Measurements from ENCODE around the gene ADAM12. TPM values are rescaled to one million over a fixed set of nuclear protein-coding genes. Genes with fewer than 3 reads are reported as not detected.

The ADAM12 gene
- total RNA-seq, 1 experiment from 2014 or later = 0.24 TPM

DNA sequence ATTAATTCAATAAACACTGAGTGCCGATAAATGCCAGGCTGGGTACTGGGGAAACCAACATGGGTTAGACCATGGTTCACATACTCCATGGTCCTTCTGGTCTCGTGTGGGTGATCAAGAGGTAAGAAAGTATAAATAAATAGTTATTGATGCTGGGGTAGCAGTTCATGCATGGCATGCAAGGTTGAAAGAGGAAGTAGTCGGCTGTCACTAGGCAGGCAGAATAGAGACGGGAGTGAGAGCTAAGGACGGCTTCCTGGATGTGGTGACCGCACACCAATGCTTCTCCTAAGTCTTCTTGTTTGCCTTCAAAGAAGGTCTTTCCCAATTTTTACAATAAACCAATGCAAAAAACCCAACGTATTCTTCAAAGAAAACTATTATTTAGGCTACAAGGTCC, 208.6 kb downstream of the ADAM12 start:
- TF ChIP-seq, protein P1, sequence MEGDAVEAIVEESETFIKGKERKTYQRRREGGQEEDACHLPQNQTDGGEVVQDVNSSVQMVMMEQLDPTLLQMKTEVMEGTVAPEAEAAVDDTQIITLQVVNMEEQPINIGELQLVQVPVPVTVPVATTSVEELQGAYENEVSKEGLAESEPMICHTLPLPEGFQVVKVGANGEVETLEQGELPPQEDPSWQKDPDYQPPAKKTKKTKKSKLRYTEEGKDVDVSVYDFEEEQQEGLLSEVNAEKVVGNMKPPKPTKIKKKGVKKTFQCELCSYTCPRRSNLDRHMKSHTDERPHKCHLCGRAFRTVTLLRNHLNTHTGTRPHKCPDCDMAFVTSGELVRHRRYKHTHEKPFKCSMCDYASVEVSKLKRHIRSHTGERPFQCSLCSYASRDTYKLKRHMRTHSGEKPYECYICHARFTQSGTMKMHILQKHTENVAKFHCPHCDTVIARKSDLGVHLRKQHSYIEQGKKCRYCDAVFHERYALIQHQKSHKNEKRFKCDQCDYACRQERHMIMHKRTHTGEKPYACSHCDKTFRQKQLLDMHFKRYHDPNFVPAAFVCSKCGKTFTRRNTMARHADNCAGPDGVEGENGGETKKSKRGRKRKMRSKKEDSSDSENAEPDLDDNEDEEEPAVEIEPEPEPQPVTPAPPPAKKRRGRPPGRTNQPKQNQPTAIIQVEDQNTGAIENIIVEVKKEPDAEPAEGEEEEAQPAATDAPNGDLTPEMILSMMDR (conservative IDR thresholded peaks at IDR 0.05) = no peak
- no peak overlapping the region for H2BK5ac ChIP-seq (ENCODE audit: insufficient read length, low read length)
- H3K4me1 Mint-ChIP-seq = peaks cover 43 to 51% of the 10 kb centered on the region in 2 experiments
- no peak overlapping the region for H3K9ac ChIP-seq (ENCODE audit: extremely low read depth, insufficient read length, low read length)
- H3K9me3 ChIP-seq (ENCODE audit: control insufficient read depth, low read depth, low read length) = no peaks in the 10 kb centered on the region
- H4K91ac ChIP-seq (ENCODE audit: insufficient read length, low read depth, low read length) = no peak overlapping the region
- no peak overlapping the region for H3K4me3 Mint-ChIP-seq
- no peak overlapping the region for H3K27ac ChIP-seq (ENCODE audit: insufficient read length, low read depth, low read length)
- no peak overlapping the region for H3K18ac ChIP-seq (ENCODE audit: insufficient read length, low read depth, low read length)
- H3K79me2 ChIP-seq (ENCODE audit: insufficient read depth, low read length) = no peaks in the 10 kb centered on the region
- no peak overlapping the region for H3K14ac ChIP-seq (ENCODE audit: insufficient read depth, low read length)
- no peaks in the 10 kb centered on the region for H3K27me3 ChIP-seq (ENCODE audit: insufficient read depth, low read length)
- H3K23me2 ChIP-seq (ENCODE audit: insufficient read length, low read depth, low read length, poor library complexity, severe bottlenecking) = no peaks in the 10 kb centered on the region
- no peaks in the 10 kb centered on the region for H3K9me3 Mint-ChIP-seq
- H2BK15ac ChIP-seq (ENCODE audit: low read depth, low read length) = no peak overlapping the region
- H3K4me1 ChIP-seq (ENCODE audit: insufficient read depth, low read length) = peaks cover 5% of the 10 kb centered on the region; the same call in 1 of the 2 replicates
- H2BK120ac ChIP-seq (ENCODE audit: low read depth, low read length, poor library complexity, severe bottlenecking) = no peak overlapping the region
- DNase-seq = no peak
- no peaks in the 10 kb centered on the region for H3K36me3 Mint-ChIP-seq (ENCODE audit: insufficient read depth in 1 of 3, low read depth in 3 of 3)
- no peak overlapping the region for H3K56ac ChIP-seq (ENCODE audit: insufficient read length, low read depth, low read length)
- H2BK12ac ChIP-seq (ENCODE audit: insufficient read length, low read depth, low read length) = no peak overlapping the region
- no peak overlapping the region for H2AK5ac ChIP-seq (ENCODE audit: insufficient read length, low read length)
- WGBS (ENCODE audit: extremely low coverage, insufficient read length, low lambda C conversion rate) = no CpG with 5 or more reads among the region's 7 CpGs
- H3K4ac ChIP-seq (ENCODE audit: low read depth, low read length) = no peak overlapping the region
- no peak overlapping the region for H3K4me2 ChIP-seq (ENCODE audit: insufficient read depth, insufficient read length, low read length)
- no peak overlapping the region for H3K27ac Mint-ChIP-seq
- H3K27me3 Mint-ChIP-seq (ENCODE audit: low read depth) = no peaks in the 10 kb centered on the region
- no peak overlapping the region for H2AFZ ChIP-seq (ENCODE audit: low read length)
- no peak overlapping the region for H2BK20ac ChIP-seq (ENCODE audit: low read depth, low read length, poor library complexity, severe bottlenecking)
- H3K23ac ChIP-seq (ENCODE audit: insufficient read length, low read depth, low read length) = no peak overlapping the region
- no peak overlapping the region for H4K5ac ChIP-seq (ENCODE audit: insufficient read length, low read depth, low read length)
- H4K20me1 ChIP-seq (ENCODE audit: control insufficient read depth, insufficient read depth, insufficient read length) = no peaks in the 10 kb centered on the region
- H3T11ph ChIP-seq (ENCODE audit: low read length) = no peak overlapping the region
- no peaks in the 10 kb centered on the region for H3K79me1 ChIP-seq (ENCODE audit: insufficient read depth, low read depth, low read length, poor library complexity, severe bottlenecking)
- H4K8ac ChIP-seq (replicated peaks; ENCODE audit: insufficient read length, low read depth, low read length) = no peak overlapping the region

Measured in H9 (cell line).